CD4-positive, CD25-positive, alpha-beta regulatory T cell (primary cell): ENCODE results near the gene RIPK1. TPM values are rescaled to one million over a fixed set of nuclear protein-coding genes. Genes with fewer than 3 reads are reported as not detected.

Experiments
- ATAC-seq, 2 donors: fragments of 150-1000 bp; cut with Tn5 transposase; one replicate each; pipeline ENCODE4 v1.10.0; 2021; ENCODE audit warnings: low read depth in 2 of 2, moderate number of reproducible peaks in 2 of 2, moderate library complexity in 1 of 2
- DNase-seq, 3 donors: peaks; one replicate each; pipeline versions ENCODE4 v3.0.0 to v3.0.0-alpha.2; 2012 to 2022; ENCODE audit warnings: mixed read lengths in 1 of 3
- H3K27ac ChIP-seq: one replicate; pipeline ENCODE4 v1.7.0; 2013; ENCODE audit warnings: mild to moderate bottlenecking, low read length; ENCODE audit not compliant: insufficient read depth, poor library complexity, severe bottlenecking
- H3K27me3 ChIP-seq: one replicate; pipeline ENCODE4 v1.7.0; 2013; ENCODE audit warnings: low read length; ENCODE audit not compliant: control insufficient read depth, insufficient read depth
- H3K36me3 ChIP-seq: one replicate; pipeline ENCODE4 v1.7.0; 2013; ENCODE audit warnings: mild to moderate bottlenecking, low read length, moderate library complexity; ENCODE audit not compliant: control insufficient read depth, insufficient read depth
- H3K4me1 ChIP-seq: 2 replicates; pipeline ENCODE4 v1.7.0; 2013; ENCODE audit warnings: mild to moderate bottlenecking, low read length; ENCODE audit not compliant: insufficient read depth, control insufficient read depth, poor library complexity, severe bottlenecking
- H3K4me3 ChIP-seq: one replicate; pipeline ENCODE4 v1.7.0; 2013; ENCODE audit warnings: low read depth, mild to moderate bottlenecking, low read length, moderate library complexity
- H3K9me3 ChIP-seq, 2 experiments: 1 replicate in 1 of 2; 2 replicates in 1 of 2; pipeline ENCODE4 v1.7.0; 2013; ENCODE audit warnings: low read length in 2 of 2, mild to moderate bottlenecking in 1 of 2, moderate library complexity in 1 of 2; ENCODE audit not compliant: control insufficient read depth in 2 of 2
- H3K27ac Mint-ChIP-seq, 3 donors: one replicate each; pipeline ENCODE4 v1.8.0; 2020 to 2022; ENCODE audit warnings: mild to moderate bottlenecking in 3 of 3, mixed read lengths in 3 of 3, moderate library complexity in 2 of 3
- H3K27me3 Mint-ChIP-seq: one replicate; pipeline ENCODE4 v1.8.0; 2022; ENCODE audit warnings: mild to moderate bottlenecking, mixed read lengths
- H3K36me3 Mint-ChIP-seq: one replicate; pipeline ENCODE4 v1.8.0; 2020; ENCODE audit warnings: mixed read lengths
- H3K4me1 Mint-ChIP-seq, 4 donors: one replicate each; pipeline ENCODE4 v1.8.0; 2020 to 2022; ENCODE audit warnings: mixed read lengths in 4 of 4, mild to moderate bottlenecking in 1 of 4
- H3K4me3 Mint-ChIP-seq, 4 donors: one replicate each; pipeline ENCODE4 v1.8.0; 2020 to 2022; ENCODE audit warnings: mild to moderate bottlenecking in 4 of 4, mixed read lengths in 4 of 4, moderate library complexity in 3 of 4
- H3K9me3 Mint-ChIP-seq, 7 donors: one replicate each; pipeline ENCODE4 v1.8.0; 2020 to 2022; ENCODE audit warnings: mixed read lengths in 7 of 7, mild to moderate bottlenecking in 3 of 7, moderate library complexity in 2 of 7
- polyA plus RNA-seq, 4 donors: library from polyadenylated mRNA; unstranded; fragments of 300-500 nt; fragmentation: Illumina TruSeq; gene quantifications; one replicate each; pipeline ENCODE4 v1.2.3, GENCODE V29; 2021
- total RNA-seq: library from RNA; stranded (reverse); gene quantifications from one replicate; pipeline ENCODE4 v1.2.3, GENCODE V29; 2022

Gene RIPK1
- total and polyA plus RNA-seq, 5 donors from 2014 or later, result 19.4 to 27.1 (median 21.4) TPM

DNA sequence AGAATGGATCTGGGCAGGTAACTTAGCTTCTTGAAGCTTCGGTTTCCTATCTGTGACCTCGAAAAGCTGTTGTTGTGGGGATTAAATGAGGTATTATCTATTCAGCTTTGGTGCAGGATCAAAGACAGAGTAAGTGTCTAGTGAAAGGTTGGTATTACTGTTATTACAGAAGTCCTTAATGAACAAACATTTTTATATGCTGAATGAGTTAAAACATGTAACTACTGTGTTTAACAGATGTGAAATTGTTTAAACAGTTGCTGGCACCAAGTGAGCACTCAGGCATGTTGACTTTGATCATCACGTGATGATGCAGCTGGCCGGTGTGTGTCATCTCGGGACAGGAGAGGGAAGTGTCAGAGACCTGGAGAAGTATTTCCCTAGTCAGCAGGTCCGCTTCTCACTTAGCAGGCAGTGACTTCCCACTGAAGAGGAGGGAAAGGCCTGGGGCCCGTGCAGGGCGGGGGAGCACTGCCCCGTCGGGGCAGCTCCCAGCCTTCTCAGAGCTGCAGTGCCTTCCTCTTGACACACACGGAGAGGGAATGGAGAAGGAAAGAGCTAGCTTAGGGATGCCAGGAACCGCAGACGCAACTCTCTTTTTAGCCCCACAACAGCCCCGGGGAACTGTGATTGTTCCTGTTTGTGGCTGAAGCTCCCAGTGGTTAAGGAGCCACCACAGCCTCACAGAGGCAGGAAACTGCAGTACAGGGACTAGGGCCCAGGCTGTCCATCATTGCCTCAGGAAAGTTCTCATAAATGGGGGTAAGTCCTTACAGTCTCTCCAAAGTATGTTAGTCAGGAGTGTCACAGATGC, 71.0 kb downstream of the RIPK1 start:
- Histone ChIP-seq H3K27me3 (no peaks in the 10 kb centered on the region), H3K27ac (no peak overlapping the region), H3K4me3 (no peak overlapping the region), H3K9me3 (no peaks in the 10 kb centered on the region), H3K4me1 (no peaks in the 10 kb centered on the region), H3K36me3 (peaks cover 9% of the 10 kb centered on the region)
- Mint-ChIP-seq H3K27ac (no peak overlapping the region), H3K36me3 (peaks cover 54% of the 10 kb centered on the region), H3K9me3 (peaks cover 0 to 1% (median 0%) of the 10 kb centered on the region in 7 donors), H3K27me3 (no peaks in the 10 kb centered on the region), H3K4me1 (peaks cover 0 to 2% (median 0%) of the 10 kb centered on the region in 4 donors), H3K4me3 (no peak overlapping the region)
- DNase-seq, result no peak
- ATAC-seq, result no peak

DNA sequence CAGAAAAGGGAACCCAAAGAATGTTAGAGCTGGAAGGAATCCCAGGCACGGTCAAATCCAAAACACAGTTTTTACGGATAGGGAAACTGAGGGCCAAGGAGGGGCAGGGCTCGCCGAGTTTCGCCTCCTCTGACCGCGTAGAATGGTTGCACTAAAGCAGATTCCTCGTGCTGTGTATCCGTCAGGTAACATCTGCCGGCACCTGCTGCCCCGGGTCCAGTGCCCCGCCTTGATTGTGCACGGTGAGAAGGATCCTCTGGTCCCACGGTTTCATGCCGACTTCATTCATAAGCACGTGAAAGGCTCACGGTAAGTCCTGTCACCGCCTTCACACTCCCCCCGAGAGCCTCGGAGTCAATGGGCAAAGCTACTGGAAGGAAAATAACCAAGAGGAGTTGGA, 71.9 kb downstream of the RIPK1 start:
- peaks cover 56% of the 10 kb centered on the region for H3K36me3 Mint-ChIP-seq
- peaks cover 0 to 1% (median 0%) of the 10 kb centered on the region in 7 donors for H3K9me3 Mint-ChIP-seq
- ATAC-seq, result no peak
- Histone ChIP-seq H3K27me3 (no peaks in the 10 kb centered on the region), H3K4me3 (no peak overlapping the region), H3K9me3 (no peaks in the 10 kb centered on the region), H3K4me1 (no peaks in the 10 kb centered on the region), H3K36me3 (peaks cover 8% of the 10 kb centered on the region), H3K27ac (no peak overlapping the region)
- no peak overlapping the region for H3K4me3 Mint-ChIP-seq
- H3K4me1 Mint-ChIP-seq, result peaks cover 0 to 5% (median 1%) of the 10 kb centered on the region in 4 donors
- H3K27me3 Mint-ChIP-seq, result no peaks in the 10 kb centered on the region
- H3K27ac Mint-ChIP-seq, result no peak overlapping the region
- DNase-seq, result no peak

DNA sequence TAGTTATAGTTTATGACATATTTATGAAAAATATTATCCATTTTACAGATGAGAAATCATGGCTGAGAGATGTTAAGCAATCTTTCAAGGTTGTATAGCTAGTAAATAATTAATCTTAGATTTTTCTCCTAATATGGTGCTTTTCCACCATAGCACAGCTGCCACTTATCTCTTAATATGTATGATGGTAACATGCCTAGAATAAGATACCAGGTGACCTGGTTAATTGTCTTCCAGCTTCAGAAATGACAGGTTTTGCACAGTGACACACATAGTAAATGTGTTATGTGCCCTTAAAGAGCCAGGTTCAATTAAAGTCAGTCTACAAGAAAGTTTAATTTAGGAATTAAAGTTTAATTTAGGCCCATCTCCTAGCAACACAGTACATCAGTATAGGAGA, 74.2 kb downstream of the RIPK1 start:
- Histone ChIP-seq H3K9me3 (no peaks in the 10 kb centered on the region), H3K4me3 (no peak overlapping the region), H3K27me3 (no peaks in the 10 kb centered on the region), H3K27ac (no peak overlapping the region), H3K4me1 (no peaks in the 10 kb centered on the region), H3K36me3 (peaks cover 7% of the 10 kb centered on the region)
- H3K4me1 Mint-ChIP-seq, result peaks cover 0 to 5% (median 1%) of the 10 kb centered on the region in 4 donors
- H3K4me3 Mint-ChIP-seq, result no peak overlapping the region
- no peak overlapping the region for H3K27ac Mint-ChIP-seq
- peaks cover 0 to 1% (median 0%) of the 10 kb centered on the region in 7 donors for H3K9me3 Mint-ChIP-seq
- ATAC-seq (no peak), DNase-seq (no peak)
- H3K36me3 Mint-ChIP-seq, result peaks cover 39% of the 10 kb centered on the region
- no peaks in the 10 kb centered on the region for H3K27me3 Mint-ChIP-seq

DNA sequence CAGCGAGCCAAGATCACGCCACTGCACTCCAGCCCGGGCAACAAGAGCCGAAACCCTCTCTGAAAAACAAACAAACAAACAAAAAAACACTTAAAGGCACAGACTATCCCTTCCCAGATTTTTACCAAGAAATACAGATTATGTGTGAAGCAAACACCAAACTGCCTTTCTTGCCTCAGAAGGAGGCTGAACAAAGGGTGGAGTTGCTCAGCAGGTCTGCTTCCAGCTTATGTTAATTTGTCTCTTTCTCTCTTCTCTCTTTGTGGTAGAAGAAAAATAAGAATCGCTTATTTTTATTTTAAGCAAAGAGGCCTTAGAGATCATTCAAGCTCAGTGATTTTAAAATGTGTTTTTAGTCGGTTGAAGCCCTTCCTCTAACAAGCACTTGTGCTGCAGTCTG, 74.9 kb downstream of the RIPK1 start:
- peaks cover 0 to 1% (median 0%) of the 10 kb centered on the region in 7 donors for H3K9me3 Mint-ChIP-seq
- H3K4me3 ChIP-seq, result no peak overlapping the region
- ATAC-seq (no peak), DNase-seq (no peak)
- no peak overlapping the region for H3K4me3 Mint-ChIP-seq
- H3K27ac ChIP-seq, result no peak overlapping the region
- no peaks in the 10 kb centered on the region for H3K27me3 ChIP-seq
- H3K36me3 Mint-ChIP-seq, result peaks cover 40% of the 10 kb centered on the region
- no peaks in the 10 kb centered on the region for H3K27me3 Mint-ChIP-seq
- no peaks in the 10 kb centered on the region for H3K4me1 ChIP-seq
- peaks cover 13% of the 10 kb centered on the region for H3K36me3 ChIP-seq
- H3K27ac Mint-ChIP-seq, result no peak overlapping the region
- peaks cover 0 to 5% of the 10 kb centered on the region in 2 experiments for H3K9me3 ChIP-seq
- peaks cover 0 to 5% (median 1%) of the 10 kb centered on the region in 4 donors for H3K4me1 Mint-ChIP-seq

DNA sequence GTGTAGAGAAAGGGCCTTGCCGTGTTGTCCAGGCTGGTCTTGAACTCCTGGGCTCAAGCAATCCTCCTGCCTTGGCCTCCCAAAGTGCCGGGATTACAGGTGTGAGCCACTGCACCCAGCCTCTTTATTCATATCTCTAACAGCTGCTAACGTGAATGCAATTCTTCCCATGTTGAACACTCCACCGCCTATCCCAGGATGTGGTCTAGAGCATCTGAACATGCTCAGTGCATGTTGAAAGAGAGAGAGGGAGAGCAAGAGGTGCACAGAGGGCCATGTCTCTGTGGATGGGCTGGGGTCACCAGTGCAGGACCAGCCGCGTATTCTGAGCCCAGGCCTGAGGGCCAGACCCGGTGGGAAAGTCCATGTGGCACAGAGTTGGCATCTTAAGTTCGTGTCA, 76.3 kb downstream of the RIPK1 start:
- H3K36me3 ChIP-seq, result peaks cover 6% of the 10 kb centered on the region
- peaks cover 0 to 5% of the 10 kb centered on the region in 2 experiments for H3K9me3 ChIP-seq
- no peak overlapping the region for H3K4me3 ChIP-seq
- DNase-seq (no peak), ATAC-seq (no peak)
- no peaks in the 10 kb centered on the region for H3K4me1 ChIP-seq
- Mint-ChIP-seq H3K9me3 (peaks cover 0 to 1% (median 0%) of the 10 kb centered on the region in 7 donors), H3K36me3 (peaks cover 32% of the 10 kb centered on the region), H3K4me3 (no peak overlapping the region), H3K27ac (no peak overlapping the region), H3K4me1 (peaks cover 0 to 5% (median 0%) of the 10 kb centered on the region in 4 donors), H3K27me3 (no peaks in the 10 kb centered on the region)
- H3K27ac ChIP-seq, result no peak overlapping the region
- H3K27me3 ChIP-seq, result no peaks in the 10 kb centered on the region

DNA sequence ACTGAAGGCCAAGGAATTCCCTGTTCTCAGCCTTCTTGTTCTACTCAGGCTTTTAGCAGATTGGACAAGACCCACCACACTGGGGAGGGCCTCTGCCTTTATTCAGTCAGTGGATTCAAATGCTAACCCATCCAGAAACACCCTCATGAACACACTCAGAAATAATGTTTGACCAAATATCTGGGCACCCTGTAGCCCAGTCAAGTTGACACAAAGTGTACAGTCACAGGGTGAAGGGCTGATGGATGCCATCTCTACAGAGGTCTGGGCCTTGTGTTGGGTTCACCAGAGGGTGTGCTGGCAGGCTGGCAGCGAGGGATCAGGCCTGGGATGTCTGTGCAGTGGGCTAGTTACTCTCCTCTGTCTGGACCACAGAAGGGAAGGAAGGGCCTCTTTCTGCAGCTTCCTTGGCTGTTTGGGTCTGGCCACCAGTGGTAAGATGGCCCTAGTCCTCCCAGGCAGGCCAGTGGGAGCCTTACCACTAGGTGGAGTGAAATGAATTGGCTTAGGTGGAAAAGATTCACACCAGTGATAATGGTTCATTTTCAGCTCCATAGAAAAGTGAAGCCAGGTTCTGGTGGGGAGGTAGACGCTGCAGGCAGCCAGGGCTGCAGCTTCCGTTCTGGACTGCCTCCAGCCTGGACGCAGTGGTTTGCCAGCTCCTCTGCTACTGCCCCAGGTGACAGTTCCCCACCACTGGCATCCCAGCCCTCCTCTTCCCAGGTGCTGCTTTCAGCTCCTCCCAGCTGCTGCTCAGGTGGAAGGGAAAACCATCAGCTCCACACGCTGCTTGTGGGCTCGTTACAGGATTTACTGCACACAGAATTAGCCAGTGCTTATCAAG, 79.8 kb downstream of the RIPK1 start:
- Histone ChIP-seq H3K9me3 (peaks cover 0 to 5% of the 10 kb centered on the region in 2 experiments), H3K4me1 (no peaks in the 10 kb centered on the region), H3K36me3 (peaks cover 6% of the 10 kb centered on the region), H3K27ac (no peak overlapping the region), H3K4me3 (no peak overlapping the region), H3K27me3 (no peaks in the 10 kb centered on the region)
- Mint-ChIP-seq H3K4me3 (peak overlapping the region in 1 of 4 donors; percentile 17), H3K36me3 (peaks cover 25% of the 10 kb centered on the region), H3K27ac (no peak overlapping the region), H3K4me1 (peaks cover 0 to 5% (median 0%) of the 10 kb centered on the region in 4 donors), H3K9me3 (no peaks in the 10 kb centered on the region), H3K27me3 (no peaks in the 10 kb centered on the region)
- ATAC-seq (no peak), DNase-seq (no peak)

DNA sequence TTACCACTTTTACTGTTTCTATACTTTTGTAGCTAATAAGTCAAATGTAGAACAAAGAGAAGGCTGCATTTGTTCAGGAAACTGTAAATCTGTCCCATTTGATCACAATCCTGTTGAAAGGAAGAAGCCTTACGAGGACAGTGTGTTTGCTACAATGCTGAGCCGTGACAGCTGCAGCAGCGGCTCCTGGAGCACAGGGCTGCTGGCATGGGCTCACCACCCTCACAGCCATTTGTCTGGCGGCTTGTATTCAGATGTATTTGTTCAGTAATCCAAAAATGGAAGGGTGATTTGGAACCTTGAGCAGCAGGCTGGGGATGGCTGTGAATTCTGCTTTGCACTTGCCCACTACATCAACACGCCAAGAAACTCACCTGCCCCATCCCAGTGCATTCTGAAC, 83.4 kb downstream of the RIPK1 start:
- Histone ChIP-seq H3K27ac (no peak overlapping the region), H3K9me3 (peaks cover 0 to 5% of the 10 kb centered on the region in 2 experiments), H3K36me3 (peaks cover 6% of the 10 kb centered on the region), H3K27me3 (no peaks in the 10 kb centered on the region), H3K4me3 (no peak overlapping the region), H3K4me1 (peaks cover 3% of the 10 kb centered on the region)
- no peak overlapping the region for H3K27ac Mint-ChIP-seq
- ATAC-seq, result no peak
- no peak overlapping the region for H3K4me3 Mint-ChIP-seq
- H3K36me3 Mint-ChIP-seq, result peaks cover 27% of the 10 kb centered on the region
- peaks cover 0 to 2% (median 0%) of the 10 kb centered on the region in 7 donors for H3K9me3 Mint-ChIP-seq
- H3K27me3 Mint-ChIP-seq, result peaks cover 1% of the 10 kb centered on the region
- no peak for DNase-seq
- H3K4me1 Mint-ChIP-seq, result peaks cover 0 to 11% (median 1%) of the 10 kb centered on the region in 4 donors
